GM12801 (cell line): Measurements from ENCODE around the gene ALPK3.

Experiments used
- TF ChIP-seq, protein P1 (sequence below): IDR thresholded peaks from one replicate; pipeline ENCODE4 v1.5.1; 2011; ENCODE audit warnings: control low read depth; ENCODE audit not compliant: insufficient read length; ENCODE audit errors: extremely low read depth

The ALPK3 gene

DNA sequence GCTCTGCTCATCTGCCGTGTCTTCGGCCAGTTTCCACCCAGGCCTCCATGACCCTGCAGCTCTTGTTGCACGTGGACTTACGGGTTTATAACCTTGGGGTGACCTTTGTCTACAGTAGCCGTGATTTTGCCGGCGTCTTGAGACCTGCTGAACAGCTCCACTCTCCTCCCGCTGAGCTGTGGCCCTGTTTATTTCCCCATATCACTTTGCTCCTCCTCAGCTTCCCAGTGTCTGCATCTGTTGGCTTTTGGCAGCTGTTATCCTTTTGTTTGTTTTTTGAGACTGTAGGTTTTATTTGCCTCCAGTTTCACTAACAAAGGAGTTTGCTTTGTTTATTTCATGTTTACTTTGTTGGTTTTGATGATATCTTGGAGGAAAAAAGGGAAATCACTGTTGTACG is 38.0 kb downstream of the ALPK3 start:
- TF ChIP-seq, protein P1, sequence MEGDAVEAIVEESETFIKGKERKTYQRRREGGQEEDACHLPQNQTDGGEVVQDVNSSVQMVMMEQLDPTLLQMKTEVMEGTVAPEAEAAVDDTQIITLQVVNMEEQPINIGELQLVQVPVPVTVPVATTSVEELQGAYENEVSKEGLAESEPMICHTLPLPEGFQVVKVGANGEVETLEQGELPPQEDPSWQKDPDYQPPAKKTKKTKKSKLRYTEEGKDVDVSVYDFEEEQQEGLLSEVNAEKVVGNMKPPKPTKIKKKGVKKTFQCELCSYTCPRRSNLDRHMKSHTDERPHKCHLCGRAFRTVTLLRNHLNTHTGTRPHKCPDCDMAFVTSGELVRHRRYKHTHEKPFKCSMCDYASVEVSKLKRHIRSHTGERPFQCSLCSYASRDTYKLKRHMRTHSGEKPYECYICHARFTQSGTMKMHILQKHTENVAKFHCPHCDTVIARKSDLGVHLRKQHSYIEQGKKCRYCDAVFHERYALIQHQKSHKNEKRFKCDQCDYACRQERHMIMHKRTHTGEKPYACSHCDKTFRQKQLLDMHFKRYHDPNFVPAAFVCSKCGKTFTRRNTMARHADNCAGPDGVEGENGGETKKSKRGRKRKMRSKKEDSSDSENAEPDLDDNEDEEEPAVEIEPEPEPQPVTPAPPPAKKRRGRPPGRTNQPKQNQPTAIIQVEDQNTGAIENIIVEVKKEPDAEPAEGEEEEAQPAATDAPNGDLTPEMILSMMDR: no peak

DNA sequence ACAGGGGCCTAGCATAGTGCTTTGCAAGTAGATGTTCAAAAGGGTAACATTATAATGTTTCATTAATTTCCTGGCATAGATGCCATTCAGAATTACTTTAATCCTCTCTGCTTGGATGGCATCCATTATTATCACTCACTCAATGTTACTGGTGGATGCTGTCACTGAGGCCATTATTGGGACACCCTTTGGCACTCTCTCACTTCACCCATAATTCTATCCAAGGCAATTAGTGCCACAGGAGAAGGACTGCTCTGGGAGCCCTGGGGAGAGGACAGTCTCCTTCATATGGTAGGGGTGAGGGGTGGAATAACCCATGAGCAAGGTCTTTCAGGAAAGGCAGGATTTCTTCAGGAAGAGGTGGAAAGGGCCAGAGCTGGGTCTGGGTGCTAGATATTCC is 38.6 kb downstream of the ALPK3 start:
- TF ChIP-seq, protein P1: no peak

DNA sequence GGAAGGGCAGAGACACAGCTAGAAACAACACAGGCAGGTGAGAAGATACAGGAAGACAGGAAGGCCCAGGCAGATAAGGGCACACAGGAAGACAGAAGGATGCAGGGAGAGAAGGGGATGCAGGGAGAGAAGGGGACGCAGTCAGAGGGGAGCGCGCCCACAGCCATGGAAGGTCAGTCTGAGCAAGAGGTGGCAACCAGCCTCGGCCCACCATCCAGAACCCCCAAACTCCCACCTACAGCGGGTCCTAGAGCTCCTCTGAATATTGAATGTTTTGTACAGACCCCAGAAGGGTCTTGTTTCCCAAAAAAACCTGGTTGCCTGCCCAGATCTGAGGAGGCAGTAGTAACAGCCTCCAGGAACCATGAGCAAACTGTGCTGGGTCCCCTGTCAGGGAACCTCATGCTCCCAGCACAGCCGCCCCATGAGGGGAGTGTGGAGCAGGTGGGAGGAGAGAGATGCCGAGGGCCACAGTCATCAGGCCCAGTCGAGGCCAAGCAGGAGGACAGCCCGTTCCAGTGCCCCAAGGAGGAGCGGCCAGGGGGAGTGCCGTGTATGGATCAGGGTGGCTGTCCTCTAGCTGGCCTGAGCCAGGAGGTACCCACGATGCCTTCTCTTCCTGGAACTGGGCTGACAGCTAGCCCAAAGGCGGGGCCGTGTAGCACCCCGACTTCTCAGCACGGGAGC is 39.7 kb downstream of the ALPK3 start:
- TF ChIP-seq, protein P1: no peak

DNA sequence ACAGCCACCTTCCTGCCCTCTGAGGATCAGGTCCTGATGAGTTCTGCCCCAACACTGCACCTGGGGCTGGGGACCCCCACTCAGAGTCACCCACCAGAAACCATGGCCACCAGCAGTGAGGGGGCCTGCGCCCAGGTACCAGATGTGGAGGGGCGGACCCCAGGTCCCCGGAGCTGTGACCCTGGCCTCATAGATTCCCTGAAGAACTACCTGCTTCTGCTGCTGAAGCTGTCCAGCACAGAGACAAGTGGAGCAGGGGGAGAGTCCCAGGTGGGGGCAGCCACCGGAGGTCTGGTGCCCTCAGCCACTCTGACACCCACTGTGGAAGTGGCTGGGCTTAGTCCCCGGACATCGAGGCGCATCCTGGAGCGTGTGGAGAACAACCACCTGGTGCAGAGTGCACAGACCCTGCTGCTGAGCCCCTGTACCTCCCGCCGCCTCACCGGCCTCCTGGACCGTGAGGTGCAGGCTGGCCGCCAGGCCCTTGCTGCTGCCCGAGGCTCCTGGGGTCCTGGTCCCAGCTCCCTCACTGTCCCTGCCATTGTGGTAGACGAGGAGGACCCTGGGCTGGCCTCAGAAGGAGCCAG is 40.4 kb downstream of the ALPK3 start:
- TF ChIP-seq, protein P1: no peak

DNA sequence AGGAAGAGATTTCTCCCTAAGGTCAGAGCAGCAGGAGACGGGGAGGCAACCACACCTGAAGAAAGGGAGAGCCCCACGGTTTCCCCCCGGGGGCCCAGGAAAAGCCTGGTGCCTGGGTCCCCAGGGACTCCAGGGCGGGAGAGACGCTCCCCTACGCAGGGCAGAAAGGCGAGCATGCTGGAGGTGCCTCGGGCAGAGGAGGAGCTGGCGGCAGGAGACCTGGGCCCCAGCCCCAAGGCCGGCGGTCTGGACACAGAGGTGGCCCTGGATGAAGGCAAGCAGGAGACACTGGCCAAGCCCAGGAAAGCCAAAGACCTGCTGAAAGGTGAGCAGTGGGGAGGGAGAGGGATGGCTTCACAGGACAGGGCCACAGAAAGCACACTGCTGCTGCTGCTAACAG is 41.1 kb downstream of the ALPK3 start:
- TF ChIP-seq, protein P1: no peak

DNA sequence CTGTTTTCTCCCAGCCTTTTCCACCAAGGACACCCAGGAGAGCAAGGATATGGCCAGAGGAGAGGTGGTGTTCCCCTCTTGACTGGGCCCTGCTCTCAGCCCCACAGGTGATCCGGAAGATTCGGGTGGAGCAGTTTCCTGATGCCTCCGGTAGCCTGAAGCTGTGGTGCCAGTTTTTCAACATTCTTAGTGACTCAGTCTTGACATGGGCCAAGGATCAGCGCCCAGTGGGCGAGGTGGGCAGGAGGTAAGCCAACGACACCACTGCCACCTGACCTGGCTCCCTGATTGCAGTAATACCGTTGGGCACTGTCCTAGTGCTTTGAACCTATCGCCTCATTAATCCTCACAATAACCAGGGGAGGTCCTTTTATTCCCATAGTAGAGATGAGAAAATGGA is 42.0 kb downstream of the ALPK3 start:
- TF ChIP-seq, protein P1: no peak

GRCh38 chr15:84859651-84860050 is 42.5 kb downstream of the ALPK3 start:
- TF ChIP-seq, protein P1: no peak

GRCh38 chr15:84861781-84862180 is 44.6 kb downstream of the ALPK3 start:
- TF ChIP-seq, protein P1: no peak
